Testis (tissue), 3 donors: ENCODE results near the gene BCR. TPM values are rescaled to one million over a fixed set of nuclear protein-coding genes. Genes with fewer than 3 reads are reported as not detected.

Experiments used
- DNase-seq: peaks from one replicate; pipeline ENCODE4 v3.0.0-alpha.2; 2019
- H3K27ac ChIP-seq, 2 donors: fragments of 200-600 bp; sonication (generic); one replicate each; pipeline ENCODE4 v1.5.1; 2019
- H3K27me3 ChIP-seq: fragments of 200-600 bp; sonication (generic); one replicate; pipeline ENCODE4 v1.5.1; 2019
- H3K36me3 ChIP-seq: fragments of 200-600 bp; sonication (generic); one replicate; pipeline ENCODE4 v1.5.1; 2017; ENCODE audit warnings: low read depth; ENCODE audit errors: missing control alignments
- H3K4me1 ChIP-seq: fragments of 200-600 bp; sonication (generic); one replicate; pipeline ENCODE4 v1.5.1; 2019
- H3K4me3 ChIP-seq, 2 donors: fragments of 200-600 bp; sonication (generic); one replicate each; pipeline ENCODE4 v1.5.1; 2017 to 2019
- H3K9me3 ChIP-seq: fragments of 200-600 bp; sonication (generic); one replicate; pipeline ENCODE4 v1.5.1; 2017
- CTCF ChIP-seq, 3 experiments: fragments of 450-650 bp in 2 of 3; fragments of 200-600 bp in 1 of 3; sonication (generic) in 1 of 3; IDR thresholded peaks; one replicate each; pipeline ENCODE4 v1.5.1; 2016 to 2019; ENCODE audit warnings: antibody characterized with exemption in 3 of 3, mild to moderate bottlenecking in 2 of 3, moderate library complexity in 1 of 3
- POLR2A ChIP-seq: fragments of 450-650 bp; IDR thresholded peaks from one replicate; pipeline ENCODE4 v1.6.1; 2017; ENCODE audit warnings: antibody characterized with exemption, mild to moderate bottlenecking, moderate library complexity
- WGBS, 2 donors: methylation state at CpG; one replicate each; pipeline ENCODE4 v1.1.5; 2018; 5-methylcytosine and 5-hydroxymethylcytosine counted together
- intact Hi-C: fragments of 100-400 bp; cut with DNase I; formaldehyde crosslinking; loops from one replicate; pipeline ENCODE4 v1.15.1; 2023; ENCODE audit warnings: low total_unique reads
- polyA plus RNA-seq: library from polyadenylated mRNA; stranded (reverse); fragments of 350-450 nt; fragmentation: Illumina TruSeq; extraction: RNeasy Lipid Tissue Mini Kit (QIAGEN cat#74804); gene quantifications from one replicate; pipeline ENCODE4 v1.2.3, GENCODE V29; 2014; ENCODE audit warnings: low read depth, low replicate concordance; ENCODE audit not compliant: insufficient read depth
- total RNA-seq, 2 donors: library from RNA; depleted of rRNA; stranded (reverse); fragments of >200 nt; gene quantifications; one replicate each; pipeline ENCODE4 v1.2.3, GENCODE V29; 2016

BCR gene
- total and polyA plus RNA-seq, 3 donors from 2014 or later, result 52.5 to 108 (median 105) TPM

GRCh38 chr22:23270798-23271596 lies 90.7 kb downstream of the BCR start:
- no peaks in the 10 kb centered on the region for H3K36me3 ChIP-seq
- 84 to 92% methylated on average over 7 to 12 of the region's 12 CpGs for WGBS, 2 donors
- H3K27ac ChIP-seq, result no peak overlapping the region

GRCh38 chr22:23271597-23271908 lies 91.2 kb downstream of the BCR start:
- intact Hi-C loops, result no loop called here
- no peaks in the 10 kb centered on the region for H3K4me1 ChIP-seq
- TF ChIP-seq POLR2A (no peak), CTCF (IDR thresholded peaks at IDR 0.05) (no peak)
- WGBS, 2 donors, result 84 to 86% methylated on average over 4 of the region's 4 CpGs
- H3K36me3 ChIP-seq, result no peaks in the 10 kb centered on the region
- H3K4me3 ChIP-seq, result no peak overlapping the region
- no peaks in the 10 kb centered on the region for H3K9me3 ChIP-seq
- no peaks in the 10 kb centered on the region for H3K27me3 ChIP-seq
- DNase-seq, result no peak
- no peak overlapping the region for H3K27ac ChIP-seq

More at GRCh38 chr22:23270798-23271596, 90.7 kb downstream of the BCR start:
- Histone ChIP-seq H3K9me3 (no peaks in the 10 kb centered on the region), H3K4me1 (peaks cover 2% of the 10 kb centered on the region), H3K27me3 (no peaks in the 10 kb centered on the region), H3K4me3 (no peak overlapping the region)
- no peak for TF ChIP-seq CTCF (IDR thresholded peaks at IDR 0.05)
- no peak for TF ChIP-seq POLR2A
- intact Hi-C loops, result no loop called here
- DNase-seq, result no peak

GRCh38 chr22:23272371-23272770 lies 92.1 kb downstream of the BCR start:
- Histone ChIP-seq H3K4me3 (no peak overlapping the region), H3K27me3 (no peaks in the 10 kb centered on the region), H3K4me1 (no peaks in the 10 kb centered on the region), H3K36me3 (no peaks in the 10 kb centered on the region), H3K9me3 (no peaks in the 10 kb centered on the region), H3K27ac (no peak overlapping the region)
- intact Hi-C loops, result no loop called here
- WGBS, 2 donors, result 88 to 94% methylated on average over 5 to 8 of the region's 8 CpGs
- no peak for DNase-seq
- no peak for TF ChIP-seq CTCF (IDR thresholded peaks at IDR 0.05)
- no peak for TF ChIP-seq POLR2A

GRCh38 chr22:23272834-23273233 lies 92.5 kb downstream of the BCR start:
- H3K9me3 ChIP-seq, result no peaks in the 10 kb centered on the region
- 92 to 93% methylated on average over 7 to 11 of the region's 11 CpGs for WGBS, 2 donors
- no peak for TF ChIP-seq CTCF (IDR thresholded peaks at IDR 0.05)
- no peak for TF ChIP-seq POLR2A
- DNase-seq, result no peak
- no peaks in the 10 kb centered on the region for H3K27me3 ChIP-seq
- no peaks in the 10 kb centered on the region for H3K36me3 ChIP-seq
- no peaks in the 10 kb centered on the region for H3K4me1 ChIP-seq
- intact Hi-C loops, result no loop called here
- no peak overlapping the region for H3K4me3 ChIP-seq
- no peak overlapping the region for H3K27ac ChIP-seq
